WTC11 (cell line): ENCODE results near the gene ZFP62. TPM values are rescaled to one million over a fixed set of nuclear protein-coding genes. Genes with fewer than 3 reads are reported as not detected.

ENCODE experiments used
- CREB1 ChIP-seq: sonication (generic); formaldehyde crosslinking; IDR thresholded peaks from 2 replicates; pipeline ENCODE4 v1.8.0; 2023; ENCODE audit warnings: mild to moderate bottlenecking, missing genetic modification reagents
- CREM ChIP-seq: sonication (generic); formaldehyde crosslinking; IDR thresholded peaks from 2 replicates; pipeline ENCODE4 v1.8.1; 2022; ENCODE audit warnings: mild to moderate bottlenecking, missing genetic modification reagents, moderate library complexity
- EMX1 ChIP-seq: fragments of 250-450 bp; sonication (Bioruptor Pico); IDR thresholded peaks from 2 replicates; pipeline ENCODE4 v1.8.0; 2021; ENCODE audit warnings: mild to moderate bottlenecking
- ESRRA ChIP-seq: sonication (generic); formaldehyde crosslinking; IDR thresholded peaks from 2 replicates; pipeline ENCODE4 v1.8.1; 2022; ENCODE audit warnings: mild to moderate bottlenecking, missing genetic modification reagents, borderline replicate concordance
- FOXJ3 ChIP-seq: sonication (generic); formaldehyde crosslinking; IDR thresholded peaks from 2 replicates; pipeline ENCODE4 v1.9.0; 2021; ENCODE audit warnings: missing genetic modification reagents, mild to moderate bottlenecking, borderline replicate concordance
- GRHL2 ChIP-seq: fragments of 250-450 bp; sonication (Bioruptor Pico); IDR thresholded peaks from 2 replicates; pipeline ENCODE4 v1.8.0; 2022; ENCODE audit warnings: mild to moderate bottlenecking, moderate library complexity; ENCODE audit not compliant: insufficient replicate concordance, severe bottlenecking
- HMGA2 ChIP-seq: fragments of 250-450 bp; sonication (Bioruptor Pico); IDR thresholded peaks from 2 replicates; pipeline ENCODE4 v1.4.0; 2021; ENCODE audit warnings: mild to moderate bottlenecking, moderate library complexity
- MXD4 ChIP-seq: fragments of 250-450 bp; sonication (Bioruptor Pico); IDR thresholded peaks from 2 replicates; pipeline ENCODE4 v1.8.0; 2021; ENCODE audit warnings: mild to moderate bottlenecking, moderate library complexity, borderline replicate concordance
- NFATC4 ChIP-seq: fragments of 250-450 bp; sonication (Bioruptor Pico); IDR thresholded peaks from 2 replicates; pipeline ENCODE4 v1.9.0; 2021; ENCODE audit warnings: mild to moderate bottlenecking
- NR2C2 ChIP-seq: sonication (generic); formaldehyde crosslinking; IDR thresholded peaks from 2 replicates; pipeline ENCODE4 v1.8.0; 2022; ENCODE audit warnings: mild to moderate bottlenecking, missing genetic modification reagents
- NR3C1 ChIP-seq: sonication (generic); formaldehyde crosslinking; conservative IDR thresholded peaks from 2 replicates; pipeline ENCODE4 v1.8.1; 2023; ENCODE audit warnings: low read depth, mild to moderate bottlenecking, missing genetic modification reagents
- SMAD3 ChIP-seq: sonication (generic); formaldehyde crosslinking; IDR thresholded peaks from 2 replicates; pipeline ENCODE4 v1.8.0; 2022; ENCODE audit warnings: missing genetic modification reagents, mild to moderate bottlenecking, borderline replicate concordance
- SOX15 ChIP-seq: fragments of 250-450 bp; sonication (Bioruptor Pico); IDR thresholded peaks from 2 replicates; pipeline ENCODE4 v1.9.0; 2021; ENCODE audit warnings: mild to moderate bottlenecking
- TCF7 ChIP-seq: sonication (generic); formaldehyde crosslinking; IDR thresholded peaks from 2 replicates; pipeline ENCODE4 v1.8.0; 2022; ENCODE audit warnings: mild to moderate bottlenecking, low read depth, missing genetic modification reagents, moderate library complexity
- ZNF138 ChIP-seq: sonication (generic); formaldehyde crosslinking; conservative IDR thresholded peaks from 2 replicates; pipeline ENCODE4 v1.8.1; 2022; ENCODE audit warnings: mild to moderate bottlenecking, moderate library complexity, missing genetic modification reagents
- ZNF232 ChIP-seq: sonication (generic); formaldehyde crosslinking; IDR thresholded peaks from 2 replicates; pipeline ENCODE4 v1.8.0; 2022; ENCODE audit warnings: mild to moderate bottlenecking, missing genetic modification reagents
- ZNF263 ChIP-seq: sonication (generic); formaldehyde crosslinking; IDR thresholded peaks from 2 replicates; pipeline ENCODE4 v1.8.1; 2022; ENCODE audit warnings: low read depth, mild to moderate bottlenecking, moderate library complexity, missing genetic modification reagents
- ZNF423 ChIP-seq: fragments of 250-450 bp; sonication (Bioruptor Pico); IDR thresholded peaks from 2 replicates; pipeline ENCODE4 v2.1.2; 2022; ENCODE audit warnings: mild to moderate bottlenecking, moderate library complexity
- ZNF671 ChIP-seq: fragments of 250-450 bp; sonication (Bioruptor Pico); IDR thresholded peaks from 2 replicates; pipeline ENCODE4 v1.8.0; 2021; ENCODE audit warnings: mild to moderate bottlenecking
- total RNA-seq: library from RNA; stranded (reverse); gene quantifications from 3 replicates; pipeline ENCODE4 v1.2.3, GENCODE V29; 2021
- TF ChIP-seq, protein P1 (sequence below): sonication (generic); formaldehyde crosslinking; IDR thresholded peaks from 2 replicates; pipeline ENCODE4 v1.8.1; 2023; ENCODE audit warnings: mild to moderate bottlenecking, missing genetic modification reagents, moderate library complexity
- TF ChIP-seq, protein P2 (sequence below): sonication (generic); formaldehyde crosslinking; IDR thresholded peaks from 2 replicates; pipeline ENCODE4 v1.8.0; 2022; ENCODE audit warnings: mild to moderate bottlenecking, missing genetic modification reagents
- TF ChIP-seq, protein P3 (sequence below): sonication (generic); formaldehyde crosslinking; IDR thresholded peaks from 2 replicates; pipeline ENCODE4 v1.8.1; 2022; ENCODE audit warnings: missing genetic modification reagents, borderline replicate concordance
- TF ChIP-seq, protein P4 (sequence below): sonication (generic); formaldehyde crosslinking; conservative IDR thresholded peaks from 2 replicates; pipeline ENCODE4 v1.8.1; 2022; ENCODE audit warnings: mild to moderate bottlenecking, missing genetic modification reagents
- TF ChIP-seq, protein P5 (sequence below): sonication (generic); formaldehyde crosslinking; IDR thresholded peaks from 2 replicates; pipeline ENCODE4 v1.8.1; 2022; ENCODE audit warnings: mild to moderate bottlenecking, missing genetic modification reagents, moderate library complexity, borderline replicate concordance
- TF ChIP-seq, protein P6 (sequence below): fragments of 250-450 bp; sonication (Bioruptor Pico); IDR thresholded peaks from 2 replicates; pipeline ENCODE4 v2.1.2; 2022; ENCODE audit warnings: mild to moderate bottlenecking, moderate library complexity
- TF ChIP-seq, protein P7 (sequence below): fragments of 250-450 bp; sonication (Bioruptor Pico); IDR thresholded peaks from 2 replicates; pipeline ENCODE4 v1.9.0; 2021; ENCODE audit warnings: moderate library complexity, mild to moderate bottlenecking, inconsistent platforms, borderline replicate concordance
- TF ChIP-seq, protein P8 (sequence below): sonication (generic); formaldehyde crosslinking; IDR thresholded peaks from 2 replicates; pipeline ENCODE4 v1.8.1; 2023; ENCODE audit warnings: mild to moderate bottlenecking, moderate library complexity, missing genetic modification reagents
- TF ChIP-seq, protein P9 (sequence below): fragments of 250-450 bp; sonication (Bioruptor Pico); IDR thresholded peaks from 2 replicates; pipeline ENCODE4 v1.9.0; 2021; ENCODE audit warnings: mild to moderate bottlenecking

Gene ZFP62
- total RNA-seq, 1 experiment from 2014 or later = 41.2 TPM

DNA sequence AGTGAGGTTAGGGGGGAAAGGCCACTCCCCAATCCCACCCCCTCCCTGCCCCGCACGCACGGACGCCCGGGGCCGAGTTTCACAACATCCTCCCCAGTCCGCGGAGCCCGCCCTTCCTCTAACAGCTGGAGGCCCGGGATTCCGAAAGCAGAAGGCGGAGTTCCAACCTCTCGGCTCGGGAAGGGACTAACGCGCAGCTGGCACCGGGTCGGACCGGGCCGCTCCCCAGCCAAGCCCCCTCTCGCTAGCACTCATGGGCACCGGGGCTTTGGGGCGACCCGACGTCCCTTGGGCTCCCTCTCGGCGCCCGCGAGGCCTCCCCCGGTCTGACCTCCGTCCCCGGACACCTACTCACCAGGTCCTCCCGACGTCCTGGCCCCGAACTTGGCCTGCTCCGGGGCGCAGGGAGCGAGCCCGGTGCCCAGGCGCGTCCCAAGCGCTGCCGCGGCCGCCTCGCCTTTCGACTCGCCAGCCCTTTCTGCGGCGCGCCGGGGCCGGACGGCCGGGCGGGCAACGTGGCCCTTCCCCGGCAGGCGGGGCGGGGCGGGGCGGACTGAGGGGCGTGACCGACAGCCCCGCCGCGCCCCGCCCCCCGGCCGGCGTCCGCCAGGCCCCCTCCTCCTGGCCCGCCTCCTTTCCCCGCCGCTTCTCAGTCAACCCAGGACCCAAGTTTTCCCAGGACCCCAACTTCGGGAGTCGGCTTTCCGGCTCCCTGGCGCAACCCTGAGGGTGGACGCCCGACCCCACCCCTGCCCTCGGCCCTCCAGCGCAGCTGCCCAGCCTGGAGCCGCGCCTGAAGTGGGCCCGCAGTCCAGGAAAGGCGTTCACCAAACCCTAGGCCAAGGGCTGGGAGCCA lies 58.5 kb downstream of the ZFP62 start, which contains the start of gene MGAT1 (continued):
- TF ChIP-seq NR2C2 (CRISPR knock-in tag) (no peak), MXD4 (CRISPR knock-in tag) (no peak), NFATC4 (no peak), ZNF263 (CRISPR knock-in tag) (no peak), ZNF423 (CRISPR knock-in tag) (no peak), ESRRA (peak; percentile 36; the same call in 1 of the 2 replicates), ZNF232 (CRISPR knock-in tag) (peak; percentile 44; the same call in 1 of the 2 replicates), GRHL2 (CRISPR knock-in tag) (no peak), ZNF671 (CRISPR knock-in tag) (no peak), SMAD3 (no peak), NR3C1 (CRISPR knock-in tag) (no peak), SOX15 (CRISPR knock-in tag) (no peak), FOXJ3 (CRISPR knock-in tag) (no peak), CREB1 (no peak), CREM (0 out of 2 replicates have a peak, but pooled peaks have one; percentile 24), ZNF138 (CRISPR knock-in tag) (no peak), HMGA2 (CRISPR knock-in tag) (no peak), EMX1 (CRISPR knock-in tag) (no peak), TCF7 (CRISPR knock-in tag) (0 out of 2 replicates have a peak, but pooled peaks have one; percentile 23)
- TF ChIP-seq, protein P1, sequence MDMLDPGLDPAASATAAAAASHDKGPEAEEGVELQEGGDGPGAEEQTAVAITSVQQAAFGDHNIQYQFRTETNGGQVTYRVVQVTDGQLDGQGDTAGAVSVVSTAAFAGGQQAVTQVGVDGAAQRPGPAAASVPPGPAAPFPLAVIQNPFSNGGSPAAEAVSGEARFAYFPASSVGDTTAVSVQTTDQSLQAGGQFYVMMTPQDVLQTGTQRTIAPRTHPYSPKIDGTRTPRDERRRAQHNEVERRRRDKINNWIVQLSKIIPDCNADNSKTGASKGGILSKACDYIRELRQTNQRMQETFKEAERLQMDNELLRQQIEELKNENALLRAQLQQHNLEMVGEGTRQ (CRISPR knock-in tag) = no peak
- TF ChIP-seq, protein P2, sequence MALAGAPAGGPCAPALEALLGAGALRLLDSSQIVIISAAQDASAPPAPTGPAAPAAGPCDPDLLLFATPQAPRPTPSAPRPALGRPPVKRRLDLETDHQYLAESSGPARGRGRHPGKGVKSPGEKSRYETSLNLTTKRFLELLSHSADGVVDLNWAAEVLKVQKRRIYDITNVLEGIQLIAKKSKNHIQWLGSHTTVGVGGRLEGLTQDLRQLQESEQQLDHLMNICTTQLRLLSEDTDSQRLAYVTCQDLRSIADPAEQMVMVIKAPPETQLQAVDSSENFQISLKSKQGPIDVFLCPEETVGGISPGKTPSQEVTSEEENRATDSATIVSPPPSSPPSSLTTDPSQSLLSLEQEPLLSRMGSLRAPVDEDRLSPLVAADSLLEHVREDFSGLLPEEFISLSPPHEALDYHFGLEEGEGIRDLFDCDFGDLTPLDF = 0 out of 2 replicates have a peak, but pooled peaks have one; percentile 44
- TF ChIP-seq, protein P3, sequence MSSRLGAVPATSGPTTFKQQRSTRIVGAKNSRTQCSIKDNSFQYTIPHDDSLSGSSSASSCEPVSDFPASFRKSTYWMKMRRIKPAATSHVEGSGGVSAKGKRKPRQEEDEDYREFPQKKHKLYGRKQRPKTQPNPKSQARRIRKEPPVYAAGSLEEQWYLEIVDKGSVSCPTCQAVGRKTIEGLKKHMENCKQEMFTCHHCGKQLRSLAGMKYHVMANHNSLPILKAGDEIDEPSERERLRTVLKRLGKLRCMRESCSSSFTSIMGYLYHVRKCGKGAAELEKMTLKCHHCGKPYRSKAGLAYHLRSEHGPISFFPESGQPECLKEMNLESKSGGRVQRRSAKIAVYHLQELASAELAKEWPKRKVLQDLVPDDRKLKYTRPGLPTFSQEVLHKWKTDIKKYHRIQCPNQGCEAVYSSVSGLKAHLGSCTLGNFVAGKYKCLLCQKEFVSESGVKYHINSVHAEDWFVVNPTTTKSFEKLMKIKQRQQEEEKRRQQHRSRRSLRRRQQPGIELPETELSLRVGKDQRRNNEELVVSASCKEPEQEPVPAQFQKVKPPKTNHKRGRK (CRISPR knock-in tag) = no peak
- TF ChIP-seq, protein P4, sequence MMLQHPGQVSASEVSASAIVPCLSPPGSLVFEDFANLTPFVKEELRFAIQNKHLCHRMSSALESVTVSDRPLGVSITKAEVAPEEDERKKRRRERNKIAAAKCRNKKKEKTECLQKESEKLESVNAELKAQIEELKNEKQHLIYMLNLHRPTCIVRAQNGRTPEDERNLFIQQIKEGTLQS = no peak
- TF ChIP-seq, protein P5, sequence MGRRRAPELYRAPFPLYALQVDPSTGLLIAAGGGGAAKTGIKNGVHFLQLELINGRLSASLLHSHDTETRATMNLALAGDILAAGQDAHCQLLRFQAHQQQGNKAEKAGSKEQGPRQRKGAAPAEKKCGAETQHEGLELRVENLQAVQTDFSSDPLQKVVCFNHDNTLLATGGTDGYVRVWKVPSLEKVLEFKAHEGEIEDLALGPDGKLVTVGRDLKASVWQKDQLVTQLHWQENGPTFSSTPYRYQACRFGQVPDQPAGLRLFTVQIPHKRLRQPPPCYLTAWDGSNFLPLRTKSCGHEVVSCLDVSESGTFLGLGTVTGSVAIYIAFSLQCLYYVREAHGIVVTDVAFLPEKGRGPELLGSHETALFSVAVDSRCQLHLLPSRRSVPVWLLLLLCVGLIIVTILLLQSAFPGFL (CRISPR knock-in tag) = no peak
- TF ChIP-seq, protein P6, sequence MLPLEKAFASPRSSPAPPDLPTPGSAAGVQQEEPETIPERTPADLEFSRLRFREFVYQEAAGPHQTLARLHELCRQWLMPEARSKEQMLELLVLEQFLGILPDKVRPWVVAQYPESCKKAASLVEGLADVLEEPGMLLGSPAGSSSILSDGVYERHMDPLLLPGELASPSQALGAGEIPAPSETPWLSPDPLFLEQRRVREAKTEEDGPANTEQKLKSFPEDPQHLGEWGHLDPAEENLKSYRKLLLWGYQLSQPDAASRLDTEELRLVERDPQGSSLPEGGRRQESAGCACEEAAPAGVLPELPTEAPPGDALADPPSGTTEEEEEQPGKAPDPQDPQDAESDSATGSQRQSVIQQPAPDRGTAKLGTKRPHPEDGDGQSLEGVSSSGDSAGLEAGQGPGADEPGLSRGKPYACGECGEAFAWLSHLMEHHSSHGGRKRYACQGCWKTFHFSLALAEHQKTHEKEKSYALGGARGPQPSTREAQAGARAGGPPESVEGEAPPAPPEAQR (CRISPR knock-in tag) = no peak
- TF ChIP-seq, protein P7, sequence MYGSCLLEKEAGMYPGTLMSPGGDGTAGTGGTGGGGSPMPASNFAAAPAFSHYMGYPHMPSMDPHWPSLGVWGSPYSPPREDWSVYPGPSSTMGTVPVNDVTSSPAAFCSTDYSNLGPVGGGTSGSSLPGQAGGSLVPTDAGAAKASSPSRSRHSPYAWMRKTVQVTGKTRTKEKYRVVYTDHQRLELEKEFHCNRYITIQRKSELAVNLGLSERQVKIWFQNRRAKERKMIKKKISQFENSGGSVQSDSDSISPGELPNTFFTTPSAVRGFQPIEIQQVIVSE (CRISPR knock-in tag) = no peak
- TF ChIP-seq, protein P8, sequence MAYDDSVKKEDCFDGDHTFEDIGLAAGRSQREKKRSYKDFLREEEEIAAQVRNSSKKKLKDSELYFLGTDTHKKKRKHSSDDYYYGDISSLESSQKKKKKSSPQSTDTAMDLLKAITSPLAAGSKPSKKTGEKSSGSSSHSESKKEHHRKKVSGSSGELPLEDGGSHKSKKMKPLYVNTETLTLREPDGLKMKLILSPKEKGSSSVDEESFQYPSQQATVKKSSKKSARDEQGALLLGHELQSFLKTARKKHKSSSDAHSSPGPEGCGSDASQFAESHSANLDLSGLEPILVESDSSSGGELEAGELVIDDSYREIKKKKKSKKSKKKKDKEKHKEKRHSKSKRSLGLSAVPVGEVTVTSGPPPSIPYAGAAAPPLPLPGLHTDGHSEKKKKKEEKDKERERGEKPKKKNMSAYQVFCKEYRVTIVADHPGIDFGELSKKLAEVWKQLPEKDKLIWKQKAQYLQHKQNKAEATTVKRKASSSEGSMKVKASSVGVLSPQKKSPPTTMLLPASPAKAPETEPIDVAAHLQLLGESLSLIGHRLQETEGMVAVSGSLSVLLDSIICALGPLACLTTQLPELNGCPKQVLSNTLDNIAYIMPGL (CRISPR knock-in tag) = peak; percentile 74; the same call in 1 of the 2 replicates
- TF ChIP-seq, protein P9, sequence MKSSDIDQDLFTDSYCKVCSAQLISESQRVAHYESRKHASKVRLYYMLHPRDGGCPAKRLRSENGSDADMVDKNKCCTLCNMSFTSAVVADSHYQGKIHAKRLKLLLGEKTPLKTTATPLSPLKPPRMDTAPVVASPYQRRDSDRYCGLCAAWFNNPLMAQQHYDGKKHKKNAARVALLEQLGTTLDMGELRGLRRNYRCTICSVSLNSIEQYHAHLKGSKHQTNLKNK (CRISPR knock-in tag) = no peak
